SW480 (cell line): Measurements from ENCODE around the gene WNT5A.

Source experiments
- DNase-seq: peaks from one replicate; pipeline ENCODE4 v3.0.0-alpha.2; 2016; ENCODE audit warnings: low spot score

WNT5A gene

GRCh38 chr3:55446850-55447249, 40.3 kb downstream of the WNT5A start:
- DNase-seq, result no peak

- no peak for DNase-seq
These were observed 41.6 kb downstream of the WNT5A start for GRCh38 chr3:55445551-55445950.

- DNase-seq, result no peak
These were observed 43.8 kb downstream of the WNT5A start for GRCh38 chr3:55443346-55443745.

- no peak for DNase-seq
These were observed 44.2 kb downstream of the WNT5A start for GRCh38 chr3:55442861-55443260.

- no peak for DNase-seq
These were observed 45.6 kb downstream of the WNT5A start for GRCh38 chr3:55441499-55441898.

- no peak for DNase-seq
These were observed 46.9 kb downstream of the WNT5A start for GRCh38 chr3:55440104-55440708.

- DNase-seq, result no peak
These were observed 47.4 kb downstream of the WNT5A start for GRCh38 chr3:55439657-55440056.

GRCh38 chr3:55436644-55437043, 50.5 kb downstream of the WNT5A start:
- DNase-seq, result no peak

- DNase-seq, result no peak
These were observed 51.6 kb downstream of the WNT5A start for GRCh38 chr3:55435491-55435890.

GRCh38 chr3:55434789-55435188, 52.3 kb downstream of the WNT5A start:
- DNase-seq, result no peak

- DNase-seq, result no peak
These were observed 56.1 kb downstream of the WNT5A start for GRCh38 chr3:55431041-55431440.

GRCh38 chr3:55427739-55428138, 59.4 kb downstream of the WNT5A start:
- DNase-seq, result no peak

- no peak for DNase-seq
These were observed 60.6 kb downstream of the WNT5A start for GRCh38 chr3:55426486-55426885.

- DNase-seq, result no peak
These were observed 63.3 kb downstream of the WNT5A start for GRCh38 chr3:55423782-55424181.

GRCh38 chr3:55417211-55417610, 69.9 kb downstream of the WNT5A start:
- DNase-seq, result no peak

- peak; percentile 4 for DNase-seq
These were observed 70.7 kb downstream of the WNT5A start for GRCh38 chr3:55416331-55416821.
